ENCODE results near the gene HSPG2. TPM values are rescaled to one million over a fixed set of nuclear protein-coding genes. Genes with fewer than 3 reads are reported as not detected.
A peak's percentile ranks its signal among the peaks of the same experiment; 100 is the strongest.

The HSPG2 gene
- total and polyA plus RNA-seq, 9 of the 15 experiments (the other 6 are each of a cell fraction or from before 2014, with no cell fraction given): 0.14 to 160 (median 15.7) TPM

GRCh38 chr1:21916447-21917238 is 20.5 kb downstream of the HSPG2 start (continued):
- TF ChIP-seq RFX7 (CRISPR knock-in tag; IDR thresholded peaks at IDR 0.05) (no peak), ZNF699 (CRISPR knock-in tag; IDR thresholded peaks at IDR 0.05; ENCODE audit: insufficient replicate concordance) (no peak), CBX8 (IDR thresholded peaks at IDR 0.05; ENCODE audit: borderline replicate concordance, extremely low read depth, low read depth, low read length, poor library complexity, severe bottlenecking) (no peak), ZNF740 (CRISPR knock-in tag; IDR thresholded peaks at IDR 0.05) (no peak), ZNF740 (tag; IDR thresholded peaks at IDR 0.05) (no peak), ZNF830 (CRISPR knock-in tag; IDR thresholded peaks at IDR 0.05) (no peak), MLLT1 (IDR thresholded peaks at IDR 0.05) (no peak), ZBTB33 (CRISPR knock-in tag; IDR thresholded peaks at IDR 0.05) (no peak; the same call in 1 of the 2 replicates), ZBTB7A (IDR thresholded peaks at IDR 0.05; ENCODE audit: borderline replicate concordance, control insufficient read depth, low read depth, low read length) (no peak), ARID3B (CRISPR knock-in tag; IDR thresholded peaks at IDR 0.05; ENCODE audit: borderline replicate concordance) (no peak), KDM4B (IDR thresholded peaks at IDR 0.05; ENCODE audit: borderline replicate concordance in 2 of 2, low read depth in 1 of 2) (no peak), CGGBP1 (CRISPR knock-in tag; IDR thresholded peaks at IDR 0.05) (no peak), ZNF316 (IDR thresholded peaks at IDR 0.05) (no peak), SOX6 (IDR thresholded peaks at IDR 0.05) (peak; percentile 80), ZNF589 (CRISPR knock-in tag; IDR thresholded peaks at IDR 0.05; ENCODE audit: low read depth) (no peak), POLR2B (IDR thresholded peaks at IDR 0.05; ENCODE audit: low read depth, partially characterized antibody) (no peak), ZNF444 (CRISPR knock-in tag; IDR thresholded peaks at IDR 0.05) (no peak), CEBPB (tag; IDR thresholded peaks at IDR 0.05) (peak; percentile 82), ASH1L (IDR thresholded peaks at IDR 0.05; ENCODE audit: borderline replicate concordance, low read depth, partially characterized antibody) (no peak)
